Astrocyte (in vitro differentiated cells and primary cell): Measurements from ENCODE around the gene NCKAP1.

Source experiments
- EZH2 ChIP-seq: IDR thresholded peaks from 2 replicates; pipeline ENCODE4 v1.6.1; 2012; ENCODE audit warnings: mild to moderate bottlenecking, low read length, inconsistent platforms; ENCODE audit not compliant: insufficient read depth
- TF ChIP-seq, protein P1 (sequence below): IDR thresholded peaks from 2 replicates; pipeline ENCODE4 v1.5.1; 2011; ENCODE audit warnings: low read depth, mild to moderate bottlenecking, inconsistent platforms, low read length, moderate library complexity; ENCODE audit not compliant: insufficient read depth

DNA sequence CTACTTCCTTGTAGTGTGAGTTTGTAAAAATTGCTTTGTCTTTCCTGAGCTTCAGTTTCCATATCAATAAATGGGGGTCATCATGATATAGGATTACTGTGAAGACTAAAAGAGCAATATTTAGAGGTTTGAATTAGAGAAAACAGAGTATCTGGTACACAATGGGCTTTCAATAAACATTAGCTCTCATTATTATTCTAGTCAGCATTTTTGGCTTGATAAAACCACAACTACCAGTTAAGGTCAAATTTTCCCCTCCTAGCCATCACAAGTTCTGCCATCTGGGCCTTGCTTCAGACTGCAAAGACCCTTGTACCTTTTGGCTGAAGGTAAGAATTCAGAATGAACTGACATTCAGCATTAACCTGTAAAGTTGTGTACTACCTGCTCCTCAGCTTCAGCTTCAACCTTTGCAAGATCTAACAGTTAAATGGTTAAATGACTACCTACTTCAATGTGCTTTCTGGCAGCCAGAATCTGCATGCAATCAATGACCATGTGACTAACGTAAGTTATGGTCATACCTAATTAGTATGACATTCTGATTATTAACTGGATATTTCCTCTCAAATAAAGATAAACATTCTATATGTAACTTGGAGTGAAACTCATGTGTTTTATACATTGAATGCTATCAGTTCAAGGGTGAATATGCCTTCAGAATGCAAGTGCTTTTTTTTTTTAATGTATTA is 119.2 kb downstream of the NCKAP1 start:
- TF ChIP-seq, protein P1, sequence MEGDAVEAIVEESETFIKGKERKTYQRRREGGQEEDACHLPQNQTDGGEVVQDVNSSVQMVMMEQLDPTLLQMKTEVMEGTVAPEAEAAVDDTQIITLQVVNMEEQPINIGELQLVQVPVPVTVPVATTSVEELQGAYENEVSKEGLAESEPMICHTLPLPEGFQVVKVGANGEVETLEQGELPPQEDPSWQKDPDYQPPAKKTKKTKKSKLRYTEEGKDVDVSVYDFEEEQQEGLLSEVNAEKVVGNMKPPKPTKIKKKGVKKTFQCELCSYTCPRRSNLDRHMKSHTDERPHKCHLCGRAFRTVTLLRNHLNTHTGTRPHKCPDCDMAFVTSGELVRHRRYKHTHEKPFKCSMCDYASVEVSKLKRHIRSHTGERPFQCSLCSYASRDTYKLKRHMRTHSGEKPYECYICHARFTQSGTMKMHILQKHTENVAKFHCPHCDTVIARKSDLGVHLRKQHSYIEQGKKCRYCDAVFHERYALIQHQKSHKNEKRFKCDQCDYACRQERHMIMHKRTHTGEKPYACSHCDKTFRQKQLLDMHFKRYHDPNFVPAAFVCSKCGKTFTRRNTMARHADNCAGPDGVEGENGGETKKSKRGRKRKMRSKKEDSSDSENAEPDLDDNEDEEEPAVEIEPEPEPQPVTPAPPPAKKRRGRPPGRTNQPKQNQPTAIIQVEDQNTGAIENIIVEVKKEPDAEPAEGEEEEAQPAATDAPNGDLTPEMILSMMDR = no peak
- TF ChIP-seq EZH2 = no peak
